Measurements from ENCODE around the gene NDUFAF5. TPM values are rescaled to one million over a fixed set of nuclear protein-coding genes. Genes with fewer than 3 reads are reported as not detected.

NDUFAF5 gene
- total RNA-seq, 1 donor from 2014 or later: 65.0 TPM

GRCh38 chr20:13813910-13814309 is 29.1 kb downstream of the NDUFAF5 start:
- no peak for DNase-seq (ENCODE audit: low spot score)
- intact Hi-C loops (cut with DNase I): no loop called here

GRCh38 chr20:13814672-13815071 is 29.8 kb downstream of the NDUFAF5 start:
- no peak for DNase-seq (ENCODE audit: low spot score)
- intact Hi-C loops (cut with DNase I): no loop called here

DNA sequence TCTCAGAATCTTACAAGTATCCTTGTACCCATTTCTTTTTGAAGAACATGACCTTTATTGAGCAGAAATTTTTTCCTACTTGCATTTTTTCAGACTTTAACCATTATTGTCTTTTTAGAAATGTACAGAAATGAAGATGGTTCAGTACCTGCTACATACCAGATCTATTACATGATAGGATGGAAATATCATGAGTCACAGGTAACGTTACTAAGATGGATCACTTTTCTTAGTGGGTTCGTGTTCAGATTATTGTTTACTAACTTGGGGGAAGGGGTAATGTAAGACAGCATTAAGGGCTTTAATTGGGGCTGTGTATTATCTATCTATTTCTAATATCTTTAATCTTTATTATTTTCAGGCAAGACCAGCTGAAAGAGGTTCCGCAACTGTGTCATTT is 31.9 kb downstream of the NDUFAF5 start:
- intact Hi-C loops (cut with DNase I): no loop called here
- no peak for DNase-seq (ENCODE audit: low spot score)

- no peak for DNase-seq (ENCODE audit: low spot score)
- intact Hi-C loops (cut with DNase I): no loop called here
These were observed 32.5 kb downstream of the NDUFAF5 start for GRCh38 chr20:13817342-13817741.

- DNase-seq (ENCODE audit: low spot score): no peak
- intact Hi-C loops (cut with DNase I): loop anchor here (5.0 to 10.0 kb wide), 2 partner anchors 135 to 232 kb away; no protein-coding TSS in a partner anchor
These were observed 35.2 kb downstream of the NDUFAF5 start for GRCh38 chr20:13819885-13820645.

DNA sequence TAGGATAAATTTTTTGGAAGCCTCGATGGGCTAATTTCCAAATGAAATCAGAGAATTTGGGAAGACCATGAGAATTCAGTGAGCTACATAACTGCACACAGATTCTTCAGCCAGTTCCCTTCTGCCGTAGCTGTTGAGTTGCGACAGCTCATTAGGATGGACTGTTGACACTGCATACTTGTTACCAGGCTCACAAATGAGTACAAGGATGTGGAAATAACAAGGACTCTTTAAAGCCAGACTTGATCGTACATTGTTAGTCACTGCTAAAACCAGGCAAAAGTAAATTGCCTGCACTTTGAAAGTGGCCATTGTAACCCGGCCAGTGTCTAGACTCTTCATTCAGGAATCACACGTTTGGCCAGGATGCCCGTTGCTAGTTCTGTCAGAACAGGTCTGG is 37.0 kb downstream of the NDUFAF5 start:
- intact Hi-C loops (cut with DNase I): loop anchor here (5.0 to 10.0 kb wide), 2 partner anchors 133 to 230 kb away; no protein-coding TSS in a partner anchor
- no peak for DNase-seq (ENCODE audit: low spot score)

DNA sequence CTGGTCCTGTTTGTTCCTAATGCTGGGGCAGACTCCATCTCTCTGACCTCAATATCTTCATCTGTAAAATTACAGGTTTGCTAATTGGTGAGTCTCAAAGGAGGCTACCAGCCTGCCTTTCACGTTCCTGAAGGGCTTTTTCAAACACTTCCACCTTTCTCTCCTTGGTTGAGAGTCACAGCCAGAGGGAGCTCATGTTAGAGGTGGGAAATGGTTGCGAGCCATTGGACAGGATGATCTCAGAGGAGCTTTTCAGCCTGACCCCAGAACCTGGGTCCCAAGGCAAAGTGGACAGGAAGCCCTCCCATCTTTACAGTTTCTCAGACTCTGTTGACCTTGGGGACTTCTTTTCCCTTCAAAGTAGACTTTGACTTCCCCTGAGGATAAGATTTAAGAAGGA is 37.6 kb downstream of the NDUFAF5 start:
- intact Hi-C loops (cut with DNase I): loop anchor here (5.0 to 10.0 kb wide), 2 partner anchors 132 to 230 kb away; no protein-coding TSS in a partner anchor
- DNase-seq (ENCODE audit: low spot score): no peak

GRCh38 chr20:13824459-13824858 is 39.6 kb downstream of the NDUFAF5 start:
- no peak for DNase-seq (ENCODE audit: low spot score)
- intact Hi-C loops (cut with DNase I): loop anchor here (5.0 to 10.0 kb wide), 2 partner anchors 130 to 228 kb away; no protein-coding TSS in a partner anchor

GRCh38 chr20:13825465-13825864 is 40.6 kb downstream of the NDUFAF5 start:
- intact Hi-C loops (cut with DNase I): loop anchor here (10.0 kb wide), 1 partner anchor 129 kb away; no protein-coding TSS in a partner anchor
- no peak for DNase-seq (ENCODE audit: low spot score)

DNA sequence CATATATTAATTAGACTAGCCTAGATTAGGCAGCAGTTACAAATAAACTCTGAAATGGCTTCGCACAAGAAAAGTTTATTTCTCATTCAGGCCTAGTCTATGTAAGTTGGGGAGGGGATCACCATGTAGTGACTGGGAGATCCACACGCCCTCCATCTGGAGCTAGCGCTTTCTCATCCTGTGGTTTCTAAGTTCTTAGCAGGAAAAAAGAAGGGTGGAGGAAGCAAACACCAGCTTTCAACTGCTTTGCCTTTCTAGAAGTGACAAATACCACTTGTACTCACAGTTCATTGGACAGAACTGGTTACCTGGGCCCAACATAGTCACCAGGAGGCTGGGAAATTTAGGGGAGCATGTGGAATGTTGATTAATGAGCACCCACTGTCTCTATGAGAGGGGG is 46.6 kb downstream of the NDUFAF5 start:
- intact Hi-C loops (cut with DNase I): no loop called here
- DNase-seq (ENCODE audit: low spot score): no peak

GRCh38 chr20:13838664-13839063 is 53.8 kb downstream of the NDUFAF5 start:
- DNase-seq (ENCODE audit: low spot score): no peak
- intact Hi-C loops (cut with DNase I): no loop called here

DNA sequence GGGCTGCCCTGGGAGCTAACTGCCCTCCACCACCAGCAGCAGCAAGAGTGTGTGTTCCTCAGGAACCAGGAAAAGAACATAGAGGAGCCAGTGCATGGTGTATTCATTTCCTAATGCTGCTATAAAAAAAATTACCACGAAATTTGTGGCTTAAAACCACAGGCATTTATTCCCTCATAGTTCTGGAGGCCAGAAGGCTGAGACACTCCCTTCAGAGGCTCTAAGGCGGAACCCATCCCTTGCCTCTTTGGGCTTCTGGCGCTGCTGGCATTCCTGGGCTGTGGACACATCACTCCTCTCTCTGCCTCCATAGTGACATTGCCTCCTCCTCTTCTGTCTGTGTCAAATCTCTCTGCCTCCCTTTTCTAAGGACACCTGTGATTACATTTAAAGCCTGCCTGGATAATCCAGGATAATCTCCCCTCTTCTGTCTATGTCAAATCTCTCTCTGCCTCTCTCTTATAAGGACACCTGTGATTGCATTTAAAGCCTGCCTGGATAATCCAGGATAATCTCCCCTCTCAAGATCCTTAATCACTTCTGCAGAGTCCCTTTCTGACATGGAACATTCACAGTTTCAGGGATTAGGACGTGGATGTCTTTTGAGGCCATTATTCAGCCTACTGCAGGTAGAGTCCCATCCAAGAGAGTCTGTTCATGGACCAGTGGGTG is 54.7 kb downstream of the NDUFAF5 start:
- intact Hi-C loops (cut with DNase I): no loop called here

GRCh38 chr20:13840093-13840465 is 55.3 kb downstream of the NDUFAF5 start:
- no peak for DNase-seq (ENCODE audit: low spot score)
- intact Hi-C loops (cut with DNase I): no loop called here

More for the DNA sequence above, 54.7 kb downstream of the NDUFAF5 start:
- DNase-seq (ENCODE audit: low spot score): no peak

DNA sequence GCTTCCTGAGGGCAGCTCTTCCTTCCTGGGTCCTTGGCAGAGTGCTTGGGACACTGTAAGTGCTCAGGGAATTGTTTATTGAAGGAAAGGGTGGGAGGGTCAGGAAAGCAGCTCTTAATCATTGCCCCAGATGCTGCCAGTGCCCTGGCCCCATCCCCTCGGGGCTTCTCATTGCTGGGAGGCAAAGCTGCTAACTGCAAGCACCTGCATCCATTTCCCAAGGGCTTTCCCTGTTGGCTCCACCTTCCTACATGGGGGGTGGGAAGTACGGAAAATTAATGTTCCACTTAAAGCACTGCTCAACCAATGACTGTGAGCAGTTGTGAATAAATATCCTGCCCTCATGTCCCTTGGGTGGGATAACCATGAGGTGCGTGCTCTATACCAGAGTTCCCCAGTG is 56.4 kb downstream of the NDUFAF5 start:
- no peak for DNase-seq (ENCODE audit: low spot score)
- intact Hi-C loops (cut with DNase I): no loop called here

- no peak for DNase-seq (ENCODE audit: low spot score)
- intact Hi-C loops (cut with DNase I): no loop called here
These were observed 59.5 kb downstream of the NDUFAF5 start for GRCh38 chr20:13844296-13844695.

DNA sequence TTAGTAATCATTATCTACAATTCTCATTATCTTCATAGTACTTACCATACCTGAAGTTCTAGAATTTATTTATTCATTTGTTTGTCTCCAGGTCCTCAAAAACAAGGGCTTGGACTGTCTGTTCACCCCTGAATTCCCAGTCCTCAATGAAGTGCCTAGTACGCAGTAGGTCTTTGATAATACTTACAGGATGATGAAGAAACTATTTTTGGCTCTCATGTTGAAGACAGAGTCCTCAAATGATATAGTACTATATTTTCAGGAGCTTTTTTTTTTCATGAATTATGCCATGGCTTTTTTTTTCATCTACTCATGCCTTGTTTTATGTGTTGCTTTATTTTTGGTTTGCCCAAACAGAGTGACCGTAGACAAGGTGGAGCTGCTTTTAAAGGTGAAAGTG is 66.5 kb downstream of the NDUFAF5 start:
- DNase-seq (ENCODE audit: low spot score): no peak
- intact Hi-C loops (cut with DNase I): no loop called here

DNA sequence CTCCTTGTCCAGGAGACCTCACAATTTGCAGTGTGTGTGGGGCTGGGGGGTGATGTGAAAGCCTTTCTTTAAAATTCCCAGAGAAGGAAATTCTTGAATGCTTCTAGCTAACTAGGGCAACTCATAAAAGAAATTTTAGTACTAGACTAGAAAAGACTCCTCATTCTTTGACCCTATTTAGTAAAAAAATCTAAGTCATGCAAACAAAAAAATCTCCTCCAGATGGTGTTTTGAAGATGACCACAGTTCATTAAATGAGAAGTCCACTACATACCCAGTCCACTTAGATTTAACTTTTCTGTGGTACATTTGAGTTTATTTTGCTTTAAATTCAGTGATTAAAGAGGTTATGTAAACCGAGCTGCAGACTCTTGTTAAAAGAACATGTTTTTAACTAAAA is 67.5 kb downstream of the NDUFAF5 start:
- no peak for DNase-seq (ENCODE audit: low spot score)
- intact Hi-C loops (cut with DNase I): no loop called here

GRCh38 chr20:13855613-13856012 is 70.8 kb downstream of the NDUFAF5 start:
- intact Hi-C loops (cut with DNase I): no loop called here
- no peak for DNase-seq (ENCODE audit: low spot score)

- no peak for DNase-seq (ENCODE audit: low spot score)
- intact Hi-C loops (cut with DNase I): no loop called here
These were observed 71.5 kb downstream of the NDUFAF5 start for GRCh38 chr20:13856354-13856753.

- peak; percentile 80 for DNase-seq (ENCODE audit: low spot score)
- intact Hi-C loops (cut with DNase I): no loop called here
These were observed 72.5 kb downstream of the NDUFAF5 start for GRCh38 chr20:13857304-13857703.

DNA sequence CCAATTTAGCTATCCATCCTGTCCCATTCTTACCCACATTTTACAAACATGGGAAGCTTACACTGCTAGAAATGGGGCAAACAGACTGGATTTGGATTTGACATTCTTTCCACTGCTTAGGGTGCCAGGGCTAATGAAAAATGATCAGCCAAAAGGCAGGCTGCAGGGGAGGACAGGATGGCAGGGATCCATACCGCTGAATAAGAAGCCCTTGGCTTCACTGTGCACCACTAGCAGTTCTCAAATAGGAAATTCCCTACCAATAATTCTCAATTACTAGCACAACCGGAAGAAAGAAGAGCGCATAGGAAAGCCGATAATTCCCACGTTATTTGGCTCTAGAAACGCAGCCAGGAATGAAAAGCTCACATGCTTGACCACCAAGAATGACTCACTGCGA is 73.1 kb downstream of the NDUFAF5 start:
- intact Hi-C loops (cut with DNase I): no loop called here
- DNase-seq (ENCODE audit: low spot score): no peak
